HUES6 (cell line): ENCODE results near the gene CMIP.

Source experiments
- H3K27ac ChIP-seq: 2 replicates; pipeline ENCODE4 v1.7.0; 2013; ENCODE audit warnings: low read depth, mild to moderate bottlenecking, low read length, inconsistent platforms
- H3K27me3 ChIP-seq: 2 replicates; pipeline ENCODE4 v1.6.1; 2013; ENCODE audit warnings: low read length; ENCODE audit not compliant: control insufficient read depth, insufficient read depth
- H3K36me3 ChIP-seq: 2 replicates; pipeline ENCODE4 v1.6.1; 2013; ENCODE audit warnings: low read length; ENCODE audit not compliant: control insufficient read depth, insufficient read depth
- H3K4me1 ChIP-seq: 2 replicates; pipeline ENCODE4 v1.6.1; 2013; ENCODE audit warnings: low read length; ENCODE audit not compliant: control insufficient read depth, insufficient read depth
- H3K4me3 ChIP-seq: 2 replicates; pipeline ENCODE4 v1.5.1; 2013; ENCODE audit warnings: low read depth, low read length
- H3K9ac ChIP-seq: one replicate; pipeline ENCODE4 v1.6.1; 2013; ENCODE audit warnings: mild to moderate bottlenecking, low read length
- H3K9me3 ChIP-seq: 2 replicates; pipeline ENCODE4 v1.6.1; 2013; ENCODE audit warnings: low read depth, low read length; ENCODE audit not compliant: control insufficient read depth, insufficient read depth

CMIP gene

GRCh38 chr16:81532491-81533174 is 88.0 kb downstream of the CMIP start:
- Histone ChIP-seq H3K9me3 (peaks cover 5% of the 10 kb centered on the region), H3K27me3 (no peaks in the 10 kb centered on the region), H3K36me3 (no peaks in the 10 kb centered on the region), H3K9ac (no peak overlapping the region), H3K27ac (no peak overlapping the region), H3K4me3 (no peak overlapping the region), H3K4me1 (peaks cover 14% of the 10 kb centered on the region; the same call in 1 of the 2 replicates)

- Histone ChIP-seq H3K9me3 (peaks cover 2% of the 10 kb centered on the region), H3K9ac (no peak overlapping the region), H3K36me3 (no peaks in the 10 kb centered on the region), H3K4me1 (peaks cover 14% of the 10 kb centered on the region; the same call in 1 of the 2 replicates), H3K4me3 (no peak overlapping the region), H3K27ac (no peak overlapping the region), H3K27me3 (no peaks in the 10 kb centered on the region)
Observed at GRCh38 chr16:81533175-81533507, 88.5 kb downstream of the CMIP start.

GRCh38 chr16:81535679-81536360 is 91.2 kb downstream of the CMIP start:
- no peak overlapping the region for H3K9ac ChIP-seq
- H3K9me3 ChIP-seq, result no peaks in the 10 kb centered on the region
- H3K27ac ChIP-seq, result no peak overlapping the region
- no peaks in the 10 kb centered on the region for H3K27me3 ChIP-seq
- peaks cover 17% of the 10 kb centered on the region for H3K4me1 ChIP-seq
- H3K4me3 ChIP-seq, result no peak overlapping the region
- H3K36me3 ChIP-seq, result no peaks in the 10 kb centered on the region

- Histone ChIP-seq H3K9me3 (no peaks in the 10 kb centered on the region), H3K27ac (no peak overlapping the region), H3K4me3 (no peak overlapping the region), H3K36me3 (no peaks in the 10 kb centered on the region), H3K4me1 (peaks cover 9% of the 10 kb centered on the region), H3K27me3 (no peaks in the 10 kb centered on the region), H3K9ac (no peak overlapping the region)
Observed at GRCh38 chr16:81536648-81537047, 92.0 kb downstream of the CMIP start.

- Histone ChIP-seq H3K9ac (no peak overlapping the region), H3K4me1 (peaks cover 9% of the 10 kb centered on the region), H3K36me3 (no peaks in the 10 kb centered on the region), H3K27ac (no peak overlapping the region), H3K27me3 (no peaks in the 10 kb centered on the region), H3K9me3 (no peaks in the 10 kb centered on the region), H3K4me3 (no peak overlapping the region)
Observed at GRCh38 chr16:81537721-81538561, 93.3 kb downstream of the CMIP start.

GRCh38 chr16:81539009-81539758 is 94.6 kb downstream of the CMIP start:
- Histone ChIP-seq H3K4me1 (peaks cover 9% of the 10 kb centered on the region), H3K4me3 (no peak overlapping the region), H3K27ac (no peak overlapping the region), H3K9me3 (no peaks in the 10 kb centered on the region), H3K27me3 (no peaks in the 10 kb centered on the region), H3K36me3 (no peaks in the 10 kb centered on the region), H3K9ac (no peak overlapping the region)

- H3K36me3 ChIP-seq, result no peaks in the 10 kb centered on the region
Observed at GRCh38 chr16:81539759-81540472, 95.3 kb downstream of the CMIP start.

GRCh38 chr16:81541314-81541713 is 96.7 kb downstream of the CMIP start:
- peaks cover 26% of the 10 kb centered on the region for H3K4me1 ChIP-seq

More at GRCh38 chr16:81539759-81540472, 95.3 kb downstream of the CMIP start:
- Histone ChIP-seq H3K4me1 (peaks cover 13% of the 10 kb centered on the region), H3K27me3 (no peaks in the 10 kb centered on the region), H3K27ac (no peak overlapping the region), H3K4me3 (no peak overlapping the region), H3K9me3 (no peaks in the 10 kb centered on the region), H3K9ac (no peak overlapping the region)

GRCh38 chr16:81542609-81543570 is 98.3 kb downstream of the CMIP start:
- H3K36me3 ChIP-seq, result no peaks in the 10 kb centered on the region
- H3K9ac ChIP-seq, result no peak overlapping the region
- H3K4me1 ChIP-seq, result peaks cover 26% of the 10 kb centered on the region

More at GRCh38 chr16:81541314-81541713, 96.7 kb downstream of the CMIP start:
- no peaks in the 10 kb centered on the region for H3K36me3 ChIP-seq
- no peaks in the 10 kb centered on the region for H3K9me3 ChIP-seq
- H3K4me3 ChIP-seq, result no peak overlapping the region
- H3K27ac ChIP-seq, result no peak overlapping the region
- H3K27me3 ChIP-seq, result no peaks in the 10 kb centered on the region
- no peak overlapping the region for H3K9ac ChIP-seq

More at GRCh38 chr16:81542609-81543570, 98.3 kb downstream of the CMIP start:
- no peaks in the 10 kb centered on the region for H3K9me3 ChIP-seq
- H3K27ac ChIP-seq, result no peak overlapping the region
- no peak overlapping the region for H3K4me3 ChIP-seq
- no peaks in the 10 kb centered on the region for H3K27me3 ChIP-seq
